Stimulated activated effector memory CD8-positive, alpha-beta T cell treated with anti-CD3 and anti-CD28 coated beads, Interleukin-12 subunit alpha, Interleukin-12 subunit beta, amount 100 ng/mL, for 72 hours (primary cell): ENCODE measurements around the gene ZNF429.
"Not testable (repeated sequence)": the region's sequence is repeated elsewhere in the genome, so short reads cannot be mapped to it uniquely, and the experiment has no call there.

ENCODE experiments used
- ATAC-seq: fragments of 150-1000 bp; cut with Tn5 transposase; 2 replicates; pipeline ENCODE4 v1.10.0; 2021
- DNase-seq, 2 donors: peaks; one replicate each; pipeline ENCODE4 v3.0.0; 2021 to 2022; ENCODE audit warnings: low spot score in 2 of 2
- H3K27ac Mint-ChIP-seq: one replicate; pipeline ENCODE4 v1.8.0; 2022; ENCODE audit warnings: mild to moderate bottlenecking, mixed read lengths
- H3K36me3 Mint-ChIP-seq: one replicate; pipeline ENCODE4 v1.8.0; 2022; ENCODE audit warnings: mild to moderate bottlenecking, mixed read lengths
- H3K4me1 Mint-ChIP-seq: one replicate; pipeline ENCODE4 v1.8.0; 2022; ENCODE audit warnings: mixed read lengths
- H3K4me3 Mint-ChIP-seq: one replicate; pipeline ENCODE4 v1.8.0; 2022; ENCODE audit warnings: mild to moderate bottlenecking, mixed read lengths
- H3K9me3 Mint-ChIP-seq: one replicate; pipeline ENCODE4 v1.8.0; 2022; ENCODE audit warnings: mixed read lengths

ZNF429 gene

GRCh38 chr19:21593502-21593901, 88.1 kb downstream of the ZNF429 start:
- H3K36me3 Mint-ChIP-seq = no peaks in the 10 kb centered on the region
- H3K9me3 Mint-ChIP-seq = no peaks in the 10 kb centered on the region
- DNase-seq = no peak
- H3K4me3 Mint-ChIP-seq = no peak overlapping the region
- no peak for ATAC-seq
- H3K27ac Mint-ChIP-seq = no peak overlapping the region
- no peaks in the 10 kb centered on the region for H3K4me1 Mint-ChIP-seq

- Mint-ChIP-seq H3K9me3 (no peaks in the 10 kb centered on the region), H3K36me3 (no peaks in the 10 kb centered on the region), H3K27ac (no peak overlapping the region), H3K4me1 (no peaks in the 10 kb centered on the region), H3K4me3 (no peak overlapping the region)
- ATAC-seq (peak; percentile 39), DNase-seq (no peak)
Observed at GRCh38 chr19:21593934-21594820, 88.8 kb downstream of the ZNF429 start.

GRCh38 chr19:21595185-21595584, 89.8 kb downstream of the ZNF429 start:
- DNase-seq (no peak), ATAC-seq (no peak)
- Mint-ChIP-seq H3K27ac (no peak overlapping the region), H3K4me3 (no peak overlapping the region), H3K36me3 (no peaks in the 10 kb centered on the region), H3K4me1 (no peaks in the 10 kb centered on the region), H3K9me3 (no peaks in the 10 kb centered on the region)

- Mint-ChIP-seq H3K9me3 (no peaks in the 10 kb centered on the region), H3K4me1 (peaks cover 24% of the 10 kb centered on the region), H3K4me3 (no peak overlapping the region), H3K27ac (no peak overlapping the region), H3K36me3 (no peaks in the 10 kb centered on the region)
- no peak for ATAC-seq
- DNase-seq = no peak
Observed at GRCh38 chr19:21602082-21602658, 96.8 kb downstream of the ZNF429 start.

- not testable (repeated sequence) for ATAC-seq, H3K9me3 Mint-ChIP-seq, H3K36me3 Mint-ChIP-seq, H3K27ac Mint-ChIP-seq, H3K4me3 Mint-ChIP-seq, DNase-seq
- peaks cover 24% of the 10 kb centered on the region for H3K4me1 Mint-ChIP-seq
Observed at GRCh38 chr19:21602659-21603430, 97.4 kb downstream of the ZNF429 start.

- peaks cover 24% of the 10 kb centered on the region for H3K4me1 Mint-ChIP-seq
- no peaks in the 10 kb centered on the region for H3K9me3 Mint-ChIP-seq
- ATAC-seq = no peak
- no peak for DNase-seq
- H3K4me3 Mint-ChIP-seq = peak overlapping the region; percentile 63
- peak overlapping the region; percentile 20 for H3K27ac Mint-ChIP-seq
- H3K36me3 Mint-ChIP-seq = no peaks in the 10 kb centered on the region
Observed at GRCh38 chr19:21603431-21604231, 98.2 kb downstream of the ZNF429 start.

GRCh38 chr19:21604351-21604926, 99.0 kb downstream of the ZNF429 start:
- Mint-ChIP-seq H3K27ac (peak overlapping the region; percentile 20), H3K36me3 (no peaks in the 10 kb centered on the region), H3K4me3 (peak overlapping the region; percentile 63), H3K4me1 (peaks cover 24% of the 10 kb centered on the region), H3K9me3 (no peaks in the 10 kb centered on the region)
- ATAC-seq = no peak
- no peak for DNase-seq
